IPS-18a (cell line): Measurements from ENCODE around the gene SLC16A5.
"Not testable (repeated sequence)": the region's sequence is repeated elsewhere in the genome, so short reads cannot be mapped to it uniquely, and the experiment has no call there.

Experiments
- H3K27ac ChIP-seq: one replicate; pipeline ENCODE4 v1.5.1; 2013; ENCODE audit warnings: low read length
- H3K27me3 ChIP-seq: one replicate; pipeline ENCODE4 v1.6.1; 2013; ENCODE audit warnings: mild to moderate bottlenecking, low read length; ENCODE audit not compliant: control insufficient read depth, insufficient read depth
- H3K36me3 ChIP-seq: one replicate; pipeline ENCODE4 v1.6.1; 2013; ENCODE audit warnings: low read depth, low read length; ENCODE audit not compliant: control insufficient read depth
- H3K4me1 ChIP-seq: one replicate; pipeline ENCODE4 v1.6.1; 2013; ENCODE audit warnings: low read depth, low read length; ENCODE audit not compliant: control insufficient read depth
- H3K4me3 ChIP-seq: one replicate; pipeline ENCODE4 v1.5.1; 2013; ENCODE audit warnings: low read length
- H3K9ac ChIP-seq: one replicate; pipeline ENCODE4 v1.6.1; 2013; ENCODE audit warnings: mild to moderate bottlenecking, low read length, moderate library complexity
- H3K9me3 ChIP-seq: one replicate; pipeline ENCODE4 v1.6.1; 2013; ENCODE audit warnings: low read depth, low read length; ENCODE audit not compliant: control insufficient read depth

Gene SLC16A5

DNA sequence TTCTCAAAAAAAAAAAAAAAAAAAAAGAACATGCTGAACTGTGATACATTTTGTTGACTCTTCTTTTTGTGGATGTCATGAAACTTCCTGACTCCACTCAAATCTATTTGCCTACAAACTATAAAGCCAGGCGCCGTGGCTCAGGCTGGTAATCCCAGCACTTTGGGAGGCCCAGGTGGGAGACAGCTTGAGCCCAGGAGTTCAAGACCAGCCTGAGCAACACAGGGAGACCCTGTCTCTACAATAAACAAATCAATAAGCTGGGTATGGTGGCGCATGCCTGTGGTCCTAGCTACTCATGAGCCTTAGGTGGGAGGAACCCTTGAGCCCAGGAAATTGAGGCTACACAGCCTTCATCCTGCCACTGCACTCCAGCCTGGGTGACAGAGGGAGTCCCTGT is 45.2 kb downstream of the SLC16A5 start:
- H3K4me3 ChIP-seq: no peak overlapping the region
- no peaks in the 10 kb centered on the region for H3K9me3 ChIP-seq
- H3K27me3 ChIP-seq: no peaks in the 10 kb centered on the region
- no peak overlapping the region for H3K27ac ChIP-seq
- peaks cover 4% of the 10 kb centered on the region for H3K4me1 ChIP-seq
- H3K36me3 ChIP-seq: peaks cover 30% of the 10 kb centered on the region
- no peak overlapping the region for H3K9ac ChIP-seq

DNA sequence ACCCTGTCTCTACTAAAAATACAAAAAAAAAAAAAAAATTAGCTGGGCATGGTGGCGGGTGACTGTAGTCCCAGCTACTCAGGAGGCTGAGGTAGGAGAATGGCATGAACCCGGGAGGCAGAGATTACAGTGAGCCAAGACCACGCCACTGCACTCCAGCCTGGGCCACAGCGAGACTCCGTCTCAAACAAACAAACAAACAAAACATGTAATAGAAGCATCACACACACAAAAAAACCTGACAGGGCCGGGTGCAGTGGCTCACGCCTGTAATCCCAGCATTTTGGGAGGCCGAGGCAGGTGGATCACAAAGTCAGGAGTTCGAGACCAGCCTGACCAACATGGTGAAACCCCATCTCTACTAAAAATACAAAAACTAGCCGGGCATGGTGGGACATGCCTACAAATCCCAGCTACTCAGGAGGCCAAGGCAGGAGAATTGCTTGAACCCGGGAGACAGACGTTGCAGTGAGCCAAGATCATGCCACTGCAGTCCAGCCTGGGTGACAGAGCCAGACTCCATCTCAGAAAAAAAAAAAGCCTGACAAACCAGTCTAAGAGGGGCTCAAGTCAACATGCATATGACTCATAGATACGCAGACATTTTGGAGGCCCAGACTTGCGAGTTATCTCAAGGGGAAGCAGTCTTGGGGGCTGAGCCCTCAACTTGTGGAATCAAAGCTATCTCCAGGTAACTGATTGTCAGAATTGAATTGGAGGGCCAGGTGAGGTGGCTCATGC is 46.0 kb downstream of the SLC16A5 start:
- H3K4me1 ChIP-seq, H3K9ac ChIP-seq, H3K27ac ChIP-seq, H3K9me3 ChIP-seq, H3K27me3 ChIP-seq, H3K4me3 ChIP-seq: not testable (repeated sequence)
- H3K36me3 ChIP-seq: peaks cover 30% of the 10 kb centered on the region

DNA sequence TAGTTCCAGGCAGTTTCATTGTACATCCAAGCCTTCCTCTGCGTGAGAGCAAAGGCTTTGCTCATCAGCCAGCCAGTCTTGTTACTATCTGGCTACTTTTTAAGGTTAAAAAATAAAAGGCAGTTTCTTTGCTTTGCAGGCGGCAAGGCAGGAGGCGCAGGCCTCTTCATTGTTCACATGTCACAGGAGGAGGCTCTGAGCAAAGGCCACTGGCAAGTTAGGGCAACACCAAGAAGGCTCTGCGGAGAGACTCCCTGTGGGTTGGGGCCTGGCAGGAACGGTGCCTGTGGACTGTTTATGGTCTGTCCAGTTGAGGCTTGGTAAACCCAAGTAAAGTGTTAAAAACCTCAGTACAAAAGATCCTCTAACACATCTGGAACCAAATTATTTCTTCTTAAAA is 47.7 kb downstream of the SLC16A5 start:
- Histone ChIP-seq H3K9me3 (no peaks in the 10 kb centered on the region), H3K27ac (no peak overlapping the region), H3K36me3 (peaks cover 31% of the 10 kb centered on the region), H3K4me3 (no peak overlapping the region), H3K4me1 (peaks cover 2% of the 10 kb centered on the region), H3K27me3 (no peaks in the 10 kb centered on the region), H3K9ac (no peak overlapping the region)

DNA sequence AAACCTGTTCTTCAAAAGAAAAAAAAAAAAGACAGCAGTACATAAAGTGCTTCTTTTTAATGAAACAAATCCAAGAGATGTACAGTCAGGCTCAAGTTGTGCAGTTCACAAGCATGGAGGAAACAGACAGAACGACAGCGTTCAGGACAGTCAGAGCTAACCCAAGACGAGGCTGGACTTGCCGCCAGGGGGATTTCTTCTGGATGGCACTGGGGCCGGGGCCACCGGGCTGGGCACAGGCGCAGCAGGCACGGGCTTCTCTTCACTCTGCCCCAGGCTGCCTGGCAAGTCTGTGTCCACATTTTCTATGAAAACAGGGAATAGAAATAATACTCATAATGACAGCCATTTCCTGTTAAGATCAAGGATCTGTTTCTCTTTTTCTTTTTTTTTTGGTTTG is 48.2 kb downstream of the SLC16A5 start:
- no peaks in the 10 kb centered on the region for H3K4me1 ChIP-seq
- no peak overlapping the region for H3K4me3 ChIP-seq
- no peaks in the 10 kb centered on the region for H3K27me3 ChIP-seq
- H3K36me3 ChIP-seq: peaks cover 36% of the 10 kb centered on the region
- H3K27ac ChIP-seq: no peak overlapping the region
- no peaks in the 10 kb centered on the region for H3K9me3 ChIP-seq
- no peak overlapping the region for H3K9ac ChIP-seq

DNA sequence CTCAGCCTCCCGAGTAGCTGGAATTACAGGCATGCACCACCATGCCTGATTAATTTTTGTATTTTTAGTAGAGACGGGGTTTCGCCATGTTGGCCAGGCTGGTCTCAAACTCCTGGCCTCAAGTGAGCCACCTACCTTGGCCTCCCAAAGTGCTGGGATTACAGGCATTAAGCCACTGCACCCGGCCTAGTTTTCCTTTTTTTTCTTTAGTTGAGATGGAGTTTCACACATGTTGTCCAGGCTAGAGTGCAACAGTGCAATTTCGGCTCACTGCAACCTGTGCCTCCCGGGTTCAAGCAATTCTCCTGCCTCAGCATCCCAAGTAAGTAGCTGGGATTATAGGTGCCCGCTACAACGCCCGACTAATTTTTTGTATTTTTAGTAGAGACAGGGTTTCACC is 50.0 kb downstream of the SLC16A5 start:
- H3K9me3 ChIP-seq, H3K4me1 ChIP-seq, H3K9ac ChIP-seq, H3K27me3 ChIP-seq, H3K27ac ChIP-seq, H3K4me3 ChIP-seq: not testable (repeated sequence)
- peaks cover 50% of the 10 kb centered on the region for H3K36me3 ChIP-seq

DNA sequence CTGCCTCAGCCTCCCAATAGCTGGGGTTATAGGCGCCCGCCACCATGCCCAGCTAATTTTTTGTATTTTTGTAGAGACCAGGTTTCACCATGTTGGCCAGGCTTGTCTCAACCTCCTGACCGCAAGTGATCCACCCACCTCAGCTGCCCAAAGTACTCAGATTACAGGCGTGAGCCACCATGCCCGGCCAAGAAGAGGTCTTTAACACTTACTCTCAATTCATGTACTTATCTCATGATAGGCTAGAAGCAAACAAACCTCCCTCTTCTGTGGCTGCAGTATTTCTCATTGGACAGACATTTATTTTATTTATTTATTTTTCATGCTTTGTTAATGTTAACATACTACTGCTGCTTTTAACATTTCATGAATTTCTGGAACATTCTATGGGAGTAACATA is 50.8 kb downstream of the SLC16A5 start:
- no peaks in the 10 kb centered on the region for H3K9me3 ChIP-seq
- H3K27ac ChIP-seq: no peak overlapping the region
- H3K36me3 ChIP-seq: peaks cover 57% of the 10 kb centered on the region

DNA sequence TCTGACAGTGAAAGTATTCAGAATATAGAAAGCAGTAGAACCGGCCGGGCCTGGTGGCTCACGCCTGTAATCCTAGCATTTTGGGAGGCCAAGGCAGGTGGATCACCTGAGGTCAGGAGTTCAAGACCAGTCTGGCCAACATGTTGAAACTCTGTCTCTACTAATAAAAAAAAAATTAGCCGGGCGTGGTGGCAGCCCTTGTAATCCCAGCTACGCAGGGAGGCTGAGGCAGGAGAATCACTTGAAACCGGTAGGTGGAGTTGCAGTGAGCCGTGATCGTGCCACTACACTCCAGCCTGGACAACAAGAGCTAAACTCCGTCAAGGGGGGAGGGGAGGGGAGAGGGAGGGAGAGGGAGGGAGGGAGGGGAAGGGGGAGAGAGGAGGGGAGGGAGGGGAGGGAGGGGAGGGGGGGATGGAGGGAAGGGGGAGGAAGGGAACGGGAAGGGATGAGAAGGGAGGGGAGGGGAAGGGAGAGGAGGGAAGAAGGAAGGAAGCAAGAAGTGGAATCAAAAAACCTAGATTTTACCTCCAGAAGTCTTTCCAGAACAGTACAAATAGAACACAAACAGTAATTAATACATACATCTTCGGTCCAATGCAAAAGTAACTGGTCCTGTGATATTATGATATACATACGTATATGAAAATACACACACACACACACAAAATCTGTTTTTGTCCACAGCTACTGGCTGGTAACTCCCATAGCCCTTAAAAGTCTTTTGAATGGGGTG is 54.6 kb downstream of the SLC16A5 start:
- H3K36me3 ChIP-seq: peaks cover 76% of the 10 kb centered on the region
- H3K9ac ChIP-seq: no peak overlapping the region
- no peaks in the 10 kb centered on the region for H3K27me3 ChIP-seq
- no peaks in the 10 kb centered on the region for H3K9me3 ChIP-seq
- no peaks in the 10 kb centered on the region for H3K4me1 ChIP-seq
- H3K27ac ChIP-seq: no peak overlapping the region
- no peak overlapping the region for H3K4me3 ChIP-seq

More for the DNA sequence above, 50.8 kb downstream of the SLC16A5 start:
- no peaks in the 10 kb centered on the region for H3K4me1 ChIP-seq
- H3K27me3 ChIP-seq: no peaks in the 10 kb centered on the region
- H3K4me3 ChIP-seq: no peak overlapping the region
- no peak overlapping the region for H3K9ac ChIP-seq

DNA sequence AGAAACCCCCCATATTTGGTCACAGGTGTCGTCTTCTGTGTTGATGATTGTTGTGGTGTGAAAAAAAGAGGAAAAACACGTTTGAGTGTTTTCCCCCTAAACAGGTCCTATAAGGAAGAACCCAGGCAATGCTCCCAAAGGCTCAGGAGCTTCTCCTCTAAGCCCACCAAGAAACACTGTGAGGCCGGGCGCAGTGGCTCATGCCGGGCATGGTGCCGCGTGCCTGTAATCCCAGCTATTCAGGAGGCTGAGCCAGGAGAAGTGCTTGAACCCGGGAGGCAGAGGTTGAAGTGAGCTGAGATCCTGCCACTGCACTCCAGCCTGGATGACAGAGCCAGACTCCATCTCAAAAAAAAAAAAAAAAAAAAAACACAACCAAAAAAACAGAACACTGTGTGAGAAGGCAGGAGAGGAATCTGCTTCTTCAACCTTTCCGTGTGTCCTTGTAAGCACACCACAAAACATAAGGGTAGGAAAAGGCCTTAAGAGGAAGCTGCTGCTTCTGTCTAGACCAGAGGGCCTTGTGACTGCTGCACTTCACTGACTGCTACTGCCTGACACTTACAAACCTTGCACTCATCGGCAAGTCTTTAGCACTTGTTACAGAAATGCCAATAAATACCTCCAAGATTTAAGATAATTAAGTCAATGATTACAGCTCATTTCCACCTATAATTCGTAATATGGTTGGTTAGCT is 57.2 kb downstream of the SLC16A5 start:
- no peaks in the 10 kb centered on the region for H3K27me3 ChIP-seq
- H3K9me3 ChIP-seq: no peaks in the 10 kb centered on the region
- H3K9ac ChIP-seq: no peak overlapping the region
- H3K36me3 ChIP-seq: peaks cover 85% of the 10 kb centered on the region
- H3K4me1 ChIP-seq: no peaks in the 10 kb centered on the region
- no peak overlapping the region for H3K4me3 ChIP-seq
- H3K27ac ChIP-seq: no peak overlapping the region

DNA sequence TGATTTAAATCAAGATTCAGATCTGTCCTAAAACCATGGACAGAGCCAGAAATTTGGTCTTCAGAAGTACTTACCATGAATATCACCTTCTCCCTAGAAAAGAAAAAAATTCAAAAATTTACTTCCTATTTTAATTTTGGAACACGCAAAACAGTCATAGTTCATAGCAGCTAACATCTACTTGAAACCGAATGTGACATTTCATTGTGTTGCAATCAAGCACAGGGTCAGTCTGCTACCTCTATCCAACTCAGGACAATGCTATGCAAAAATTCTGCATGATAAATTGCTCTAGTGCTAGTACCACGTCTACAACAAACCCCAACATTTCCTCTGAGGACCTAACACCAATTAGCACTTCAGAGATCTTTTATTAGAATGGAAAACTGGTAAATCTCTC is 58.8 kb downstream of the SLC16A5 start:
- no peaks in the 10 kb centered on the region for H3K27me3 ChIP-seq
- no peak overlapping the region for H3K9ac ChIP-seq
- H3K4me3 ChIP-seq: no peak overlapping the region
- peaks cover 69% of the 10 kb centered on the region for H3K36me3 ChIP-seq
- no peaks in the 10 kb centered on the region for H3K9me3 ChIP-seq
- no peaks in the 10 kb centered on the region for H3K4me1 ChIP-seq
- H3K27ac ChIP-seq: no peak overlapping the region

DNA sequence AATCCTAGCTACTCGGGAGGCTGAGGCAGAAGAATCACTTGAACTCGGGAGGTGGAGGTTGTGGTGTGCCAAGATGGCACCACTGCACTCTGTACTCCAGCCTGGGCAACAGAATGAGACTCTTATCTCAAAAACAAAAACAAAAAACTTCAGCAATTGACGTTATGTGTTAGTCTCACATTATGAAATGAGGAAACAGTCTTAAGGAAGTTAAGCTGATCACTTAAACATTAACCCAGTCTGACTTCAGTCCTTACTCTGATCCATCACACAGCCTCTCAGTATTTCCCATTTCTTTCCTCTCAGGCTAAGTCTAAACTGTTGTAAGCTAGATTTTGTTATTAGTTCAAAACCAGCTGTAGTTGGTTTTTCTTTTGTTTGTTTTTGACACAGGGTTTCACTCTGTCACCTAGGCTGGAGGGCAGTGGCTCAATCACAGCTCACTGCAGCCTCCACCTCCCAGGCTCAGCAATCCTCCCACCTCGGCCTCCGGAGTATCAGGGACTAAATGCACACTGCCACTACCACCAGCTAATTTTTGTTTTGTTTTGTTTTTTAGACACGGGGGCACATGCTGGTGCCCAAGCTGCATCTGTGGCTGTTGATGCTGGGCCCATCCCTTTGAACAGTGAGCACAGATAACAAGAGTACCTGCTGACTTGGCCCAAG is 60.3 kb downstream of the SLC16A5 start:
- H3K36me3 ChIP-seq: peaks cover 59% of the 10 kb centered on the region
- H3K27me3 ChIP-seq: no peaks in the 10 kb centered on the region
- H3K27ac ChIP-seq: no peak overlapping the region
- H3K4me1 ChIP-seq: peaks cover 9% of the 10 kb centered on the region
- H3K4me3 ChIP-seq: no peak overlapping the region
- H3K9me3 ChIP-seq: no peaks in the 10 kb centered on the region
- H3K9ac ChIP-seq: no peak overlapping the region

DNA sequence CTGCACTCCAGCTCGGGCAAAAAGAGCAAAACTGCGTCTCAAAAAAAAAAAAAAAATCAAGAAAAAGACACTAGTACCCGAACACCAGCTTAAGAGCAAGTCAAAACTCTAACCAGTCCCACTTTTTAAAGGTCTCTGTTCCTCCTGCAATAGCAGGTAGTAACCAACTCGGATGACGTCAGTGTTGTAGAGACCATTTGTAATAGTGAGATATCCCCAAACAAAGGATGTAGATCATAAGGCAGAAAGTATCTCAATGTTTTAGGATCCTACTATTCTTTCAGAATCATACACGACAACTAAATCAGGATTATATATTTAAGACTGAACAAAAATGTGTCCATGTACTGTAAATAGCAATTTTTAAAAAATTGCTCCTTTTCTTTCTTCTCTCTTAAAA is 64.2 kb downstream of the SLC16A5 start:
- no peak overlapping the region for H3K27ac ChIP-seq
- H3K36me3 ChIP-seq: peaks cover 20% of the 10 kb centered on the region
- H3K9me3 ChIP-seq: no peaks in the 10 kb centered on the region
- H3K27me3 ChIP-seq: no peaks in the 10 kb centered on the region
- peak overlapping the region; percentile 86 for H3K9ac ChIP-seq
- H3K4me3 ChIP-seq: peak overlapping the region; percentile 88
- peaks cover 18% of the 10 kb centered on the region for H3K4me1 ChIP-seq
